ENCODE data around the gene SNED1.

Gene SNED1

DNA sequence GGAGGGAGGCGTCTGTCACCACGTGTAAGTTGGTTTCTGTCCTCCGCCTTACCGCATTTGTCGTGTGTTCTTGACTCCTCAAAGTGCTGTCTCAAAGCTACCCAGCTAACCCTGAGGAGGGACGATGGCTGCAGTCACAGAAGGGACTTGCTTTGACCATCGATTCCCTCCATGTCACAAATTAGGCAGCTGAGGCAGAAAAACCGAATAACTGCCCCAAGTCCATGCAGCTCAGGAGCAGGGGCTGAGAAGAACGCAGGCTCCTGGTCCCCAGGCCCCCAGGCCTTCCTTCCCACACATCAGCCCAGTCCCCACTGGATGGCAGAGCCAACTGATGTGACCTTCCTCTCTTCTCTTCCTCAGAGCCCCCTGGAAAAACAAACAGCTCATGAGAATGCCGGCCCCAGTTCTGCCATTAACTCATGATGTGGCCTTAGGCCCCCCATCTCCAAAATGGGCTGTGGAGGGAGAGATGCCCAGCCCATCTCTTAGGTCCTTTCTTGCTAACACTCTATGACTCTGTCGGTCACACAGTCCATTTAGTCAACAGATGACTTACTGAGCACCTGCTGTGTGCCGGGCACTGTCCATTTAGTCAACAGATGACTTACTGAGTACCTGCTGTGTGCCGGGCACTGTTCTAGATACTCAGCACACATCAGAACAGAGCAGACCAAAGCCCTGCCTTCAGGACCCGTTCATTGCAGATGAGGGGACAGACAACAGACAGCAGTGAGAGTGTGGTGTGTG, 84.1 kb downstream of the SNED1 start:
- no peak for FAIRE-seq
- TF ChIP-seq CTCF (IDR thresholded peaks at IDR 0.05; ENCODE audit: insufficient read depth, missing control alignments) = no peak
- DNase-seq (ENCODE audit: insufficient read length, low spot score) = no peak

GRCh38 chr2:241083091-241083415, 84.6 kb downstream of the SNED1 start:
- no peak for TF ChIP-seq CTCF (IDR thresholded peaks at IDR 0.05; ENCODE audit: insufficient read depth, missing control alignments)
- DNase-seq (ENCODE audit: insufficient read length, low spot score) = no peak
- FAIRE-seq = no peak

- DNase-seq (ENCODE audit: insufficient read length, low spot score) (no peak), FAIRE-seq (no peak)
- TF ChIP-seq CTCF (IDR thresholded peaks at IDR 0.05; ENCODE audit: insufficient read depth, missing control alignments) = no peak
Measured at GRCh38 chr2:241084856-241085444, 86.5 kb downstream of the SNED1 start.

GRCh38 chr2:241087420-241088268, 89.2 kb downstream of the SNED1 start:
- no peak for TF ChIP-seq CTCF (IDR thresholded peaks at IDR 0.05; ENCODE audit: insufficient read depth, missing control alignments)
- no peak for FAIRE-seq

GRCh38 chr2:241088376-241088775, 90.0 kb downstream of the SNED1 start:
- FAIRE-seq = no peak
- no peak for TF ChIP-seq CTCF (IDR thresholded peaks at IDR 0.05; ENCODE audit: insufficient read depth, missing control alignments)

More at GRCh38 chr2:241087420-241088268, 89.2 kb downstream of the SNED1 start:
- no peak for DNase-seq (ENCODE audit: insufficient read length, low spot score)

GRCh38 chr2:241088791-241089732, 90.6 kb downstream of the SNED1 start:
- no peak for FAIRE-seq
- no peak for TF ChIP-seq CTCF (IDR thresholded peaks at IDR 0.05; ENCODE audit: insufficient read depth, missing control alignments)
- no peak for DNase-seq (ENCODE audit: insufficient read length, low spot score)

More at GRCh38 chr2:241088376-241088775, 90.0 kb downstream of the SNED1 start:
- DNase-seq (ENCODE audit: insufficient read length, low spot score) = no peak

All from D721Med (cell line).